Muscle of arm (tissue), 12 donors: ENCODE data around the gene KDM5B. TPM values are rescaled to one million over a fixed set of nuclear protein-coding genes. Genes with fewer than 3 reads are reported as not detected.

Experiments used
- DNase-seq: peaks from one replicate; pipeline ENCODE4 v3.0.0-alpha.2; 2013
- polyA plus RNA-seq, 12 donors: library from polyadenylated mRNA; unstranded; fragments of 120-200 nt; gene quantifications; one replicate each; pipeline ENCODE4 v1.2.1, GENCODE V29; 2013; ENCODE audit not compliant: insufficient read length in 12 of 12

The KDM5B gene
- polyA plus RNA-seq, 12 donors: 37.7 to 88.6 (median 46.1) TPM; not detected in 1

- no peak for DNase-seq
Measured at GRCh38 chr1:202821467-202821866, 13.2 kb upstream of the KDM5B start.

- DNase-seq: no peak
Measured at GRCh38 chr1:202818819-202819218, 10.6 kb upstream of the KDM5B start.

GRCh38 chr1:202815120-202815519 lies 6.9 kb upstream of the KDM5B start:
- no peak for DNase-seq

DNA sequence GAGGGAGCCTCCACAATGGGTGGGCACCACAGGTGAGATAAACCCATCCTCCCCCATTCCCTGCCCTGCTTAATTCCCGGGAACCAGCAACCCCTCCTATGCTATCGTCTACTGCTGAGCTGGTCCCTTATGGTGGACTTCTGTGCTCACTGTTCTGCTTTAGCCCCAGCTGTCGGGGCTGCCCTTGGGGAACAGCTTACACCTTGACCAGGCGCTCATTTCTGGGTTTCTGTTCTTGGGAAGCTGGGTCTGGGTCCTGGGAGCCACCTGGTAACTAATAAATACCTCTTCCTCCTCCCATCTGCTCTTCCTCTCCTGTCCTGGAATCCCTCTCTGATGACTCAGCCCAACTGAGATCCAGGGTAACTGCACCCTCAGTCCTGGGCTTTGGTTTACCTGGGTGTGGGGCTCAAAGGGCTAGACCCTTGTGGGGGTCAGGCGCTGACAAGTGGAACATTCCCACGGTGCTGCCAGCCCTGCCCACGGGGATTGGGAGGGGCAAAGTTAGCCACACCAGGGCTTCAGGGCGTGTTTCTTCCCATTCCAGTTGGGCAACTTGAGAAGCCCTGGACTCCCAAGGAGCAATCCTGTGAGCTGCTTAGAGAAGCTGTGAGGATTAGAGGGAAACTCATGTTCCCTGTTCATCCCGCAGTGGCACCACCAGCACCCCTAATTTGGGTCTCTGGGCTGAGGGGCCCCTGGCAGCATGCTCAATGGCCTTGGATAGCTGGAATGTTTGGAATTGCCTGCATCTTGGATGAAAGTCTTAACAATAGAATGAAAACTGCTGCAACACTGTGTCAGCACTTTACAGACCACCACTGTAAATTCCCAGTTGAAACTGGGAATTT lies 4.2 kb upstream of the KDM5B start:
- no peak for DNase-seq

GRCh38 chr1:202811296-202812175 lies 3.3 kb upstream of the KDM5B start:
- no peak for DNase-seq

DNA sequence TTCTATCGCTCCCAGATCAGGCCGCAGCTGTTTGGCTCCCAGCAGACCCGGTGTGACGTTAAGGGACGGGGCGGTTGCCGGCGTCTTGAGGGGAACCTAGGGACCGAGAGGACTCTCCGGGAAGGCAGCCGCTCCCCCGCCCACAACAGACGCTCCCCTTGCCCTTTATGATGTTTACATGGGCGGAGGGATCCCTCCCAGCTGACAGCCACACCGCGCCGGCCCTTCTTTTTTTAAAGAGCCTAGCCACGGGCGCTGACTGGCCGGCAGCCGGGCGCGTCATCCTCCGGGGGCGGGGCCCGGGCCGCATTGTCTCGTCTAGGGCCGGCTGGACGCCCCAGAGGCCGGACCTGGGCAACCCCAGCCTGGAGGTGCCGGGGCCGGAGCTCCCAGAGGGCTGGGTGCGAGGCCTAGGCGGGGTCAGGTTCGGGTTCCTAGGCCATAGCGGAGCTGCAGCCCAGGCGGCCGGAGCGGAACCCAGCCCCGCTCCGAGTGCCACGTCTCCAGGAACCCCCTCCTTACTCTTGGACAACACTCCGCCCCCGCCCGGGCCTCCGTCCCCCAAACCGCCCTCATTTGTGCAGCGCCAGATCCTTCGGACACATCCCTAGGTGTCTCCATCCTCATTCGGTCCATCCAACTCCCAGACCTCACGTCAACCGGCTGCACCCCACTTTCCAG lies 2.5 kb upstream of the KDM5B start, which contains the start of gene PCAT6:
TSS of gene PCAT6 (plus strand) at position 340 of the 681 bp plus-strand sequence.
- peak; percentile 93 for DNase-seq

GRCh38 chr1:202810193-202810614 lies 2.0 kb upstream of the KDM5B start:
- DNase-seq: no peak

- no peak for DNase-seq
Measured at GRCh38 chr1:202809597-202810159, 1.5 kb upstream of the KDM5B start.

DNA sequence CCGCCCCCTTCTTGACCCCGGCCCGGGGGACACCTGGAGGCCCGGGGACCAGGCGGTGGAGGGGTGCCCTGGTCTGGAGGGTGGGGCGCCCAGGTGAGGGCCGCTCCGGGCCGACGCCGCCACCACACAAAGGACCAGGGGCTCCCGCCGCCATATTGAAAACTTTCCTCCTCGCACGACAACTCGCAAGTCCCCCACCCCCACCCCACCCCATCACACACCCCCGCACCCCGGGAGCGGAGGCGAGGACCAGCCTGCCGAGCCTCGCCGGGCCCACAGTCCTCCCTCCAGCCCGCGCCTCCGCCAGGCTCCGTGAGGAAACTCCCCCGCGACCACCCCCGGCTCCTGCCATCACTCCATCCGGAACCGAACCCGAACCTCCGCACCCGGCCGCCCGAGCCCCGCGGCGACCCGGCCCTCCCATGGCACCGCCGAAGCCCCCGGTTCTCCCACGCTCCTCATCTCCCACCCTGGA lies 733 bp downstream of the KDM5B start:
- DNase-seq: no peak

- peak; percentile 37 for DNase-seq
Measured at GRCh38 chr1:202806845-202807450, 1.3 kb downstream of the KDM5B start.

DNA sequence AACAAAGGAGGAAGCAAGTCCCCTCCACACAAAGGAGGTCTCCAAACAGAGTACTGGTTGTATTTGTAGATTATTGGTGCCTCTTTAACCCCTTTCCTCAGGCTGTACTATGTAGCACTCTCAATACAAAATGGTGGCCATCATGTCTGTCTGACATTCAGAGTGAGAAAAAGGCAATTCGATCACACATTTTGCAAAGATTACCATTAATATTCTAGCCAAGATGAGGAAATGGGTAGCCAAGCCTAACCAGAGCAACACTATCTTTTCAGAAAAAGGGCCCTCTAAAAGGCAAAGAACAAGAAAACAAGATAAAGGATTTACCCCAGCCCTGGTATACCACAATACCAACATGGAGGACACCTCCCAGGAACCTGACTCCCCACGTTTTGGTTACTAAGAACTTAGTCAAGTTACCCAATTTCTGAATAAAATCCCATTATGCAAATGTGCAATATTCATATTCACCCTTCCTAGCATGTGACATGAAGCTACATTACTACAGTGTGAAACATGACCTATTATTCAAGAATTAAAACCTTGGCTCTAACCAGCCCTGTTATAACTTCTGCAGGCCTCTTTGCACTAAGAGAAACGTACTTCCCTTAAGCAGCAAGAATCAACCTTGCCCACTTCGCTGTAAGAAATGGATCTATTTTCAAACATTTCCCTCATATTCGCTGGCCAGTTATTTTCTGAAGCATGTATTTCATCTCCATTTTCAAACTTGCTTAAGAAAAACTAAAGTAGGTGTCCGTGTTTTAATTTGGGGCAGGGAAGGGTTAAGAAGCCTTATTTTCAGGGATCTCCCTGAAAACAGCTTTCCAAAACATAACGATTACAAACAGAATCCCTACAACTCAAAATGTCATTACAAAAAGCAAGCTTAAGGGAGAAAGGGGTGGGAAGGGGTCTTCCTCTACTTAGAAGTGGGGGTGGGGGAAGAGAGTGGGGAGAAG lies 2.1 kb downstream of the KDM5B start:
- DNase-seq: no peak

- DNase-seq: no peak
Measured at GRCh38 chr1:202804126-202804525, 4.1 kb downstream of the KDM5B start.

DNA sequence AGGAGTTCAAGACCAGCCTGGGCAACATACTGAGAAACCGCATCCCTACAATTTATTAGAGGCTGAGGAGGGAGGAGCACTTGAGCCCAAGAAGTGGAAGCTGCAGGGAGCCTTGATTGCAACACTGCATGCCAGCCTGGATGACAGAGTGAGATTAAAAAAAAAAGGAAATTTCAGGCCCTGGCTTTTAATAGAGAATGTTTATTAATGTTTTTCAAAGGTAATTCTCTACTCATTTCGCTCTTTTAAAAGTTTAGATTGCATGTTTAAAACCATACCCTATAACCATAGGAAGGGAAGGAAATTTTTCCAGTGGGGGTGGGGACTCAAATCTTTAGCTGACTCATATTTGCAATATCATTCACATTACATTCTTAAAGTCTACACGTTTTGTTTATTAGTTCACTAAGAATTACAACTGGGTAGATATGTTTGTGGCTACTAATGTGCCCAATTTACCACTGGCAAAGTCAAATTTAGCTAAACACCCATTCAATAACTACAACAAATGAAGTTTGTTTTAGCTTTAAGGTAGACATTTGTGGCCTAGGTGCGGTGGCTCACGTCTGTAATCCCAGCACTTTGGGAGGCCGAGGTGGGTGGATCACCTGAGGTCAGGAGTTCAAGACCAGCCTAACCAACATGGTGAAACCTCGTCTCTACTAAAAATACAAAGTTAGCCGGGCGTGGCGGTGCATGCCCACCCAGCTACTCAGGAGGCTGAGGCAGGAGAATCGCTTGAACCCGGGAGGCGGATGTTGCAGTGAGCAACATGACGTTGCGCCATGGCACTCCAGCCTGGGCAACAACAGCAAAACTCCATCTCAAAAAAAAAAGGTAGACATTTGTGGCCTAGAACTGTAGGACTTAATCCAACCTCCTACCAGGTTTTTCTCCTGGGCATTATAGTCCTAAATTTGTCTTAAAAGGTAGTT lies 5.0 kb downstream of the KDM5B start:
- no peak for DNase-seq

GRCh38 chr1:202802034-202802433 lies 6.2 kb downstream of the KDM5B start:
- DNase-seq: no peak

DNA sequence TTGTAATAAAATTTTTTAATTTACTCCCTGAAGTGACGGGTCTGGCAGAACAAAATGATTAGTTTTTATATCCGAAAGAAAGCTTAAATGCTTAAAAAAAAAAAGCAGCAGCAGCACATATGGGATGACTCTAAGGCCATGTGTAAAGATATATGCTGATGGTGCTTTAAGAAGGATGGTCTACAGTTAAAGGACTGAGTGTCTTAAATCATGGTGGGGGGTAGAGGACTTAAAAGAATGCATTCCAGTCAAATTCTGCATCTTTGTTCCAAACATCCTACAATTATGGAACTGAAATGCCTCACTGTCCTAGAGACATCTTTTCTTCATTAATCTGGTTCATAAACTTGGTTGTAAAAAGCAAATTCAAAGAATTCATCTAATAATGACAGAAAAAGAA lies 7.0 kb downstream of the KDM5B start:
- no peak for DNase-seq

GRCh38 chr1:202800742-202801141 lies 7.5 kb downstream of the KDM5B start:
- no peak for DNase-seq

DNA sequence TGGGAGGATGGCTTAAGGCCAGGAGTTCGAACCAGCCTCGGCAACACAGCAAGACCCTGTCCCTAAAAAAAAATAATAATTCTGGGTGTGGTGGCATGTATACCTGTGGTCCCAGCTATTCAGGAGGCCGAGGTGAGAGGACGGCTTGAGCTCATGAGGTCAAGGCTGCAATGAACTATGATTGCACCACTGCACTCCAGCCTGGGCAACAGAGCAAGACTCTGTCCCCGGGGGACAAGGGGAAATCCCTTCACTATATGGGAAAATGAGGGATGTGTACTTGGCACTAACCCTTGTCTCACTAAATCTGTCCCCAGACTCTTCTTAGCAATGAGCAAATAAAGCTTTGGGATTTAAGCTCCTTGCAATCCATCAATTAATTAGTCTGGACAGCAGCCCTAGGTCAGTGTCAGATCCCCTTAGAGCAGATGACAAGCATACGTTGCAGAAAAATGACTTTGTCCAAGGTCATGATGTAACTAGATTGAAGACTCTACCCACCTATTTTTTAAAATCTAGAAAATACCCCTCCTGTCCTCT lies 9.4 kb downstream of the KDM5B start:
- no peak for DNase-seq

DNA sequence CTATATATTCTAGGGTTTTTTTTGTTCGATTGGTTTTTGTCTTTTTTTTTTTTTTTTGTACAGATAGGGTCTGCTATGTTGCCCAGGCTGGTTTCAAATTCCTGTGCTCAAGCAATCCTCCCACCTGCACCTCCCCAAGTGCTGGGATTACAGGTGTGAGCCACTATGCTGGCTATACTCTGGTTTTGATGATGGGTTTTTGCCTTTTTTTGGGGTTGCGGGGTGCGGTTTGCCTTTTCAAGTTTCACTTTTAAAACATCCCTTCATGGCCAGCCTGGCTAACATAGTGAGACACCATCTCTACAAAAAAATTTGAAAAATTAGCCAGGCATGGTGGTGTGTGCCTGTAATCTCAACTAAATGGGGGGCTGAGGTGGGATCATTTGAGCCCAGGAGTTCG lies 10.0 kb downstream of the KDM5B start:
- no peak for DNase-seq

- DNase-seq: no peak
Measured at GRCh38 chr1:202796670-202797069, 11.6 kb downstream of the KDM5B start.
